Right lobe of liver (tissue), 6 donors: ENCODE results near the gene CYB561D2. TPM values are rescaled to one million over a fixed set of nuclear protein-coding genes. Genes with fewer than 3 reads are reported as not detected.

ENCODE experiments used
- ATAC-seq, 4 donors: fragments of 200-7000 bp; cut with Tn5 transposase; one replicate each; pipeline ENCODE4 v1.9.1; 2020; ENCODE audit warnings: mild to moderate bottlenecking in 4 of 4, moderate library complexity in 4 of 4
- DNase-seq, 3 donors: peaks; one replicate each; pipeline ENCODE4 v3.0.0-alpha.2; 2020
- H3K27ac ChIP-seq, 3 donors: fragments of 200-600 bp; one replicate each; pipeline ENCODE4 v1.8.0; 2022
- H3K27me3 ChIP-seq, 2 donors: fragments of 200-600 bp; one replicate each; pipeline ENCODE4 v1.8.0; 2022
- H3K36me3 ChIP-seq, 4 donors: fragments of 200-600 bp; sonication (generic) in 1 of 4; one replicate each; pipeline versions ENCODE4 v1.5.1 to v1.8.0; 2017 to 2022; ENCODE audit warnings: control low read depth in 1 of 4
- H3K4me1 ChIP-seq, 4 donors: fragments of 200-600 bp; sonication (generic) in 1 of 4; one replicate each; pipeline versions ENCODE4 v1.5.1 to v1.8.0; 2017 to 2022; ENCODE audit warnings: control low read depth in 1 of 4
- H3K4me3 ChIP-seq, 3 donors: fragments of 200-600 bp; one replicate each; pipeline ENCODE4 v1.8.0; 2022
- H3K9me3 ChIP-seq, 4 donors: fragments of 200-600 bp; sonication (generic) in 1 of 4; one replicate each; pipeline versions ENCODE4 v1.5.1 to v1.8.0; 2017 to 2022; ENCODE audit warnings: control low read depth in 1 of 4
- POLR2A ChIP-seq: fragments of 450-650 bp; IDR thresholded peaks from one replicate; pipeline ENCODE4 v1.6.1; 2017; ENCODE audit warnings: antibody characterized with exemption, mild to moderate bottlenecking
- WGBS: methylation state at CpG from one replicate; pipeline ENCODE4 v1.1.6; 2018; ENCODE audit warnings: low coverage, low lambda C conversion rate; ENCODE audit not compliant: insufficient coverage; ENCODE audit errors: missing lambda C conversion rate; 5-methylcytosine and 5-hydroxymethylcytosine counted together
- intact Hi-C, 2 donors: fragments of 100-400 bp; cut with DNase I; formaldehyde crosslinking; loops; one replicate each; pipeline versions ENCODE4 v1.11.2 to v1.14.1; 2022
- total RNA-seq, 6 experiments: library from RNA; depleted of rRNA in 2 of 6; stranded (reverse); fragments of >200 nt in 2 of 6; fragmentation: NEBNext Ultra II Directional in 3 of 6; extraction: Animal tissue kit (Norgen Biotek cat#: 25700) in 3 of 6; gene quantifications; one replicate each; pipeline versions ENCODE4 v1.1.0 to v1.2.4, GENCODE V29; 2016 to 2023
- TF ChIP-seq, protein P1 (sequence below), 4 donors: fragments of 200-600 bp in 3 of 4; fragments of 450-650 bp in 1 of 4; IDR thresholded peaks; one replicate each; pipeline versions ENCODE4 v1.5.1 to v1.8.0; 2016 to 2022; ENCODE audit warnings: antibody characterized with exemption in 4 of 4, mild to moderate bottlenecking in 2 of 4
- donor health status: DM: no; HTN: yes; CAD: no.
- donor health status: DM: no; HTN: no; CAD: no.
- donor health status: DM: no; HTN: no; CAD: no.
- donor health status: DM: no; HTN: yes; CAD: no.
- donor health status: DM: no; HTN: yes; CAD: no.

The CYB561D2 gene
- total RNA-seq, 6 experiments from 2014 or later = 14.3 to 29.4 (median 20.7) TPM

DNA sequence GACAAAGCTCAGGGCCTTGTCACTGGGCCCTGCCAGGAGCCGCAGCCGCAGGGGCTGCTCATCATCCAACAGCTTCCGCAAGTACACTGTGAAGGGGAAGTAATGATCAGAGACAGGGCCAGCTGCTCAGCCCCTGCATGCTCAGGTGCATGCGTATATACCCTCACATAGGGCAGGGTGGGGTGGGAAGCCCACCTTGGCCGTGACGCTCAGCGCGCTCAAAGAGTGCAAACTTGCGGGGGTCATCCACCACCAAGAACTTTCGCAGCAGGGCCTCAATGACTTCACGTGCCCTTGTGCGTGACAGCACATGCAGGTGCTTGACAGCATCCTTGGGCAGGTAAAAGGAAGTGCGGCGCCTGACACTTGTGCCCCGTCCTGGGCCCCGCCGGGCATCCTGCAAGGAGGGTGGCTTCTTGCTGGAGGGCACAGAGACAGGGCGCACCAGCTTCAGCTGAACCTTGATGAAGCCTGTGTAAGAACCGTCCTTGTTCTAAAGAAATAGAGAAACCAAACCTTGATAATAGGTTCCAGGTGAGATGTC lies 19.2 kb upstream of the CYB561D2 start:
- Histone ChIP-seq H3K4me1 (peaks cover 0 to 28% (median 11%) of the 10 kb centered on the region in 4 donors), H3K9me3 (no peaks in the 10 kb centered on the region), H3K27ac (no peak overlapping the region), H3K27me3 (no peaks in the 10 kb centered on the region), H3K4me3 (no peak overlapping the region), H3K36me3 (peaks cover 7 to 26% (median 15%) of the 10 kb centered on the region in 4 donors)
- ATAC-seq = no peak
- TF ChIP-seq, protein P1, sequence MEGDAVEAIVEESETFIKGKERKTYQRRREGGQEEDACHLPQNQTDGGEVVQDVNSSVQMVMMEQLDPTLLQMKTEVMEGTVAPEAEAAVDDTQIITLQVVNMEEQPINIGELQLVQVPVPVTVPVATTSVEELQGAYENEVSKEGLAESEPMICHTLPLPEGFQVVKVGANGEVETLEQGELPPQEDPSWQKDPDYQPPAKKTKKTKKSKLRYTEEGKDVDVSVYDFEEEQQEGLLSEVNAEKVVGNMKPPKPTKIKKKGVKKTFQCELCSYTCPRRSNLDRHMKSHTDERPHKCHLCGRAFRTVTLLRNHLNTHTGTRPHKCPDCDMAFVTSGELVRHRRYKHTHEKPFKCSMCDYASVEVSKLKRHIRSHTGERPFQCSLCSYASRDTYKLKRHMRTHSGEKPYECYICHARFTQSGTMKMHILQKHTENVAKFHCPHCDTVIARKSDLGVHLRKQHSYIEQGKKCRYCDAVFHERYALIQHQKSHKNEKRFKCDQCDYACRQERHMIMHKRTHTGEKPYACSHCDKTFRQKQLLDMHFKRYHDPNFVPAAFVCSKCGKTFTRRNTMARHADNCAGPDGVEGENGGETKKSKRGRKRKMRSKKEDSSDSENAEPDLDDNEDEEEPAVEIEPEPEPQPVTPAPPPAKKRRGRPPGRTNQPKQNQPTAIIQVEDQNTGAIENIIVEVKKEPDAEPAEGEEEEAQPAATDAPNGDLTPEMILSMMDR (IDR thresholded peaks at IDR 0.05) = no peak
- TF ChIP-seq POLR2A = no peak
- intact Hi-C loops = no loop called here
- no peak for DNase-seq
- 100% methylated on average over 3 of the region's 19 CpGs for WGBS

DNA sequence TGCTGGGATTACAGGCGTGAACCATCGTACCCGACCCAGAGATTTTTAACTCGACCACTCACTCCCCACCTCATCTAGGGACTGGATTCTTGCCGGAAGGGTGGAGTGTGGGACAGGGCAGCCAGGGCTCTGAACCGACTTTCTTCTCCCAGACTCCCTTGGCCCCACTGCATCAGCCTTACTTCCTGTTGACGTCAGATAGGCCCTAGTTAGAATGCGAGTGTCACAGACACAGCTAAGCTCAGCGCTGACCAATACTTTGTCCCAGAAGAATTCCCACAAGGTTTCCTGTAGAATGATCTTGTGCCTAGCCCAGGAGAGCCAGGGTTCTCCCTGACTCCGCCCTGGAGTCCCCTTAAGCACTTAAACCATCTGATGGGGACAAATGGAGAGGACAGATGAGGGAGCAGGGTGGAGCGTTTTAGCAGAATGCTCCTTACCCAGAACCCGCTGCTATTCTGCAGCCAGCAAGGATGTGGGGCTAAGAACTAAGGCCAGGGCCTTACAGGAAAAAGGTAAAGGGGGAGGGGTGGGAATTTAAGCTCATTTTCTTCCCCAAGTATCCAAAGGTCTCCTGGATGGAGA lies 16.8 kb upstream of the CYB561D2 start:
- 56% methylated on average over 5 of the region's 12 CpGs for WGBS
- Histone ChIP-seq H3K9me3 (no peaks in the 10 kb centered on the region), H3K4me1 (peaks cover 0 to 22% (median 8%) of the 10 kb centered on the region in 4 donors), H3K36me3 (peaks cover 7 to 26% (median 15%) of the 10 kb centered on the region in 4 donors), H3K27ac (peak overlapping the region; percentile 35 to 50 (median 47)), H3K4me3 (no peak overlapping the region), H3K27me3 (no peaks in the 10 kb centered on the region)
- intact Hi-C loops = no loop called here
- DNase-seq = no peak
- TF ChIP-seq, protein P1 (IDR thresholded peaks at IDR 0.05) = no peak
- TF ChIP-seq POLR2A = no peak
- peak in 2 of 4 donors; percentile 0 to 4 for ATAC-seq

DNA sequence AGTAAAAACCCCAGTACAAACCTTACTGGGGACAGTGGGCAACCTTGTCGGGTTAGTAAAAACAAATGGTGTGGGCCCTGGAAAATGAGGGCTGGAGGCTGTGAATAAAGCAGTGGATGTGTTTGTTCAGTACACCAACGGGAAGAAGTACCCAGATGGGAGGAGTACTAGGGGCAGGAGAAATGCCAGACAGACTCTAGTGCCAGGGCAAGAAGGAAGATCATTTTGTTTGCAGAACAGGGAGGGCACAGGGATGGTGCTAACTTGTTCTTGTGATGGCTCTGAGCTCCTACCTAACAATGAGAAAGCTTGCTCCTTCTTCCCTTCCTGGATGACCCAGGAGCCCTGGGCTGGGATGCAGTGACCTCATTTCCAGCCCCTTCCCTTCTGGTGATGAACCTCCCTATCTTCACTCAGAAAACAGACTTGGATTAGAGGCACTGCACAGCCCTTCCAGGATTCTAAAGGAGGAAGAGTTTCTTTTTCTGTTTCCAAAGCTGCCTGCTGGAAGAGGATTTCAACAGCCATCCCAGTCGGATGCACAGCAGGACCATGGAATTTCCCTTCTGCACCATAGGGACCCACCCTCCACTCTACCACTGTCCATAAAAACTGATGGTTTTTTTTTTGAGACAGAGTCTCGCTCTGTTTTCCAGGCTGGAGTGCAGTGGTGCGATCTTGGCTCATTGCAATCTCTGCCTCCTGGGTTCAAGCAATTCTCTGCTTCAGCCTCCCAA lies 16.2 kb upstream of the CYB561D2 start:
- Histone ChIP-seq H3K9me3 (no peaks in the 10 kb centered on the region), H3K27me3 (no peaks in the 10 kb centered on the region), H3K36me3 (peaks cover 7 to 24% (median 15%) of the 10 kb centered on the region in 4 donors), H3K4me3 (no peak overlapping the region), H3K4me1 (peaks cover 0 to 22% (median 8%) of the 10 kb centered on the region in 4 donors), H3K27ac (peak overlapping the region; percentile 35 to 50 (median 47))
- no peak for ATAC-seq
- TF ChIP-seq, protein P1 (IDR thresholded peaks at IDR 0.05) = no peak
- no peak for TF ChIP-seq POLR2A
- 70% methylated on average over 5 of the region's 5 CpGs for WGBS
- intact Hi-C loops = no loop called here
- no peak for DNase-seq

DNA sequence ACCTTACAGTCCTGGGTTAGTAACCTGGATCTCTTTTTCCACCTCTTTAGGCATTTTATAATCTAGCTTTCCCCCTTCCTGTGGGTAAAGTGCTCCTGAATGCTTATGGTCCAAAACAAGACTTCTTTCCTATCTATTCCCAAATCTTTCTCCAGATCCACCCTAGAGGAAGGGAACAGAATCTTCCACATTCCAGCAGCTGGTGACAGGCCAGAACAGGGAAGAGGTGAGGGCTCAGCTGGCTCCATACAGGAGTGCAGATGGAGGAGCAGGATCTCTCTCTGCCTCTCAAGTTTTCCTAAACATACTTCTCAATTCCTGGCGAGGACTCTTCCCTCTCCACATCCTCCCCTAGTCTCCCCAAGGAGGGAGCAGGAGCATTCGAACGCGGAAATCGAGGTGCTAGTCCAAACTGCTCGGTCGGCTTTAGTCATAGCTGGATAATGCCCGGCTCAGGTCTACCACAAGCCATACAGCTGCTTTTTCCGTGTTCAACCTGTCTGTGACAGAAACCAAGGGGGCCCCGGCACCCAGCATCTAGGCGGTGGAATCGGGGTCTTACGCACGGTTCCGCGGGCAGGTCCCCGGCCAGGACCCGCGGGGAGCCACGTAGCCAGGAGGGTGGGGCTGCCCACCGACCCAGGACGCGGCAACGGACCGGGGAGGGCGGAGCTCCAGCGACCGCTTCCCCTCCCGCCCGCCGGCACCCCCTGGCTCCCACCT lies 14.0 kb upstream of the CYB561D2 start:
- WGBS = 0% methylated on average over 8 of the region's 31 CpGs
- DNase-seq (no peak), ATAC-seq (peak in 1 of 4 donors; percentile 12)
- Histone ChIP-seq H3K4me3 (peak overlapping the region; percentile 83 to 97 (median 95)), H3K36me3 (peaks cover 0 to 4% (median 2%) of the 10 kb centered on the region in 4 donors), H3K4me1 (peaks cover 0 to 22% (median 8%) of the 10 kb centered on the region in 4 donors), H3K27me3 (no peaks in the 10 kb centered on the region), H3K27ac (peak overlapping the region; percentile 86 to 95 (median 93)), H3K9me3 (no peaks in the 10 kb centered on the region)
- TF ChIP-seq, protein P1 (IDR thresholded peaks at IDR 0.05) = no peak
- no peak for TF ChIP-seq POLR2A
- intact Hi-C loops = no loop called here
